CD4-positive, alpha-beta T cell treated with Interleukin-6 at 100 ng/mL for 8 hours (primary cell): ENCODE measurements around the gene EVI5L.
"Not testable (repeated sequence)": the region's sequence is repeated elsewhere in the genome, so short reads cannot be mapped to it uniquely, and the experiment has no call there.

Source experiments
- DNase-seq: peaks from one replicate; pipeline ENCODE4 v3.0.0-alpha.2; 2020; ENCODE audit warnings: mixed read lengths, low spot score

The EVI5L gene

DNA sequence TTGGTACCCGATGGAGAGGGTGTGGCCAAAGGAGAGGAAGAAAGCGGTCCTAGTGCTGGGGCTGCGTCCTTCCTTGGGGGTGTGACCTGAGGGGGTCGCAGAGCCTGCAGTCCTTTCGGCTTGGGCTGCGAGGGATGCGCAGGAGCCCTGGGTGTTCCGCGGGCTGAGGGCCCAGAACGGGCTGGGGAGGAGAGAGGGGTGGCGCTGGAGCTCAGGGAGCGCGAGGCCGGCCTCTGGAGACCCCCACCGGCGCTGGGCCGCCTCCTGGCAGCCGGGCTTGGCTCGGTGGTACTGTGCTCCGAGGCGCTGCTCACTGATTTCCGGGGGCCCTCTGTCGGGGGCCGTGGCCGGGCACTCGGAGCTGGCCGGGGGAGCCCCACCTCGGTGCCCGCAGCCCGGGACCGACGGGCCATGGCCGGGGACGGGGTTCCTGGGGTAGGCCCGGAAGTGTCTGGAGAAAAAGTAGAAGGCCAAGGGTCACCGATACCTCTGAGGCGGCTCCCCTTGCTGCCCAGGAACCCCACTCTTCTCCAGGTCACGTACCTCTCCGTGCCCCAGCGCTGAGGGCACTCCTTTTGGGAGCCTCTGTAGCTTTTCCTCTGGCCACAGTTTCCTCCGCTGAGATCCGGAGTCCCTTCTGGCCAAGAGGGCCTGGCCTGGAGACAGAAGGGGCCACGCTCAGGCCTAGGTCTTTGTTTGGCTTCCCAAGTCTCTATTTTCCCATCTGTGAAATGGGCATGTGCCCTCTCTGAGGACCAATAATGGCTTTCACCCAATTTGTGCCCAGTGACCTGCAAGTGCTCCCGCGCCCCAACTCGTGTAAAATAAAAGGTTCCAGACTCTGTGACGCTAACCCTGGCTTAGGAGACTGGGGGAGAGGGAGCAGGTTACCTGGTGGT is 42.5 kb downstream of the EVI5L start:
- no peak for DNase-seq

DNA sequence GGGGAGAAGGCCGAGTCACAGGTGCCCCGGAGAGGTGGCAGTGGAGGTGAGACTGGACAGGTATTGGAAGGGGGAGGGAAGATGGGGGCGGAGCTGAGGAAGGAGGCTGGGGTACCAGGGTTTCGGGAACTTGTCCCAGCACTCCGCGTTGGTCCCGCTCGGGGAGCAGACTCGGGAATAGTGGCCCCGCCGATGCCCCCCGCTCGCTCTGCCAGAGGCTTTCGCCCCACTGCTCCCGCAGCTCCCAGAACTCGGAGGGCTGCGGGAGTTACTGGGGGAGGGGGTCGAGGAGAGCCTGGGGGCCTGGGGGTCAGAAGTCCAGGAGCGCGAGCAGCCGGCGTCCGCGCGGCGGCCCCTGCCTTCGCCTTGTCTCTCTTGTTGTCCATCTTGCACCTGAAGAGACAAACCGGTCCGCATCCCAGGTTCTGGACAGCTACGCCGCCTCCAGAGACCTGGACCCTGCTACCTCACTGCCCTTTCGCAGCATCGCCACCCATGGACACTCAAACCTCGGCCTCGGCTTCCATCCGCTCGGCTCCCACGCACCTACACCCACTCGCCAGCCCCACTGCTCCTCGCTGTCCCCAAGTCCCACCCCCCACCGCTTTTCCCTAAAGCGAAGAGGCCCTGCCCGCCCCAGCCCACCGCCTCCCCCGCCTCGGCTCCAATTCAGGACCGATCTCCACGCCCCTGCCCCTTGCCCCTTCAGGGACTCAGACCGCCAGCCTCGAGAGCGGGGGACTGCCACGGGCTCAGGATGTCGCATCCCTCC is 43.5 kb downstream of the EVI5L start:
- no peak for DNase-seq

DNA sequence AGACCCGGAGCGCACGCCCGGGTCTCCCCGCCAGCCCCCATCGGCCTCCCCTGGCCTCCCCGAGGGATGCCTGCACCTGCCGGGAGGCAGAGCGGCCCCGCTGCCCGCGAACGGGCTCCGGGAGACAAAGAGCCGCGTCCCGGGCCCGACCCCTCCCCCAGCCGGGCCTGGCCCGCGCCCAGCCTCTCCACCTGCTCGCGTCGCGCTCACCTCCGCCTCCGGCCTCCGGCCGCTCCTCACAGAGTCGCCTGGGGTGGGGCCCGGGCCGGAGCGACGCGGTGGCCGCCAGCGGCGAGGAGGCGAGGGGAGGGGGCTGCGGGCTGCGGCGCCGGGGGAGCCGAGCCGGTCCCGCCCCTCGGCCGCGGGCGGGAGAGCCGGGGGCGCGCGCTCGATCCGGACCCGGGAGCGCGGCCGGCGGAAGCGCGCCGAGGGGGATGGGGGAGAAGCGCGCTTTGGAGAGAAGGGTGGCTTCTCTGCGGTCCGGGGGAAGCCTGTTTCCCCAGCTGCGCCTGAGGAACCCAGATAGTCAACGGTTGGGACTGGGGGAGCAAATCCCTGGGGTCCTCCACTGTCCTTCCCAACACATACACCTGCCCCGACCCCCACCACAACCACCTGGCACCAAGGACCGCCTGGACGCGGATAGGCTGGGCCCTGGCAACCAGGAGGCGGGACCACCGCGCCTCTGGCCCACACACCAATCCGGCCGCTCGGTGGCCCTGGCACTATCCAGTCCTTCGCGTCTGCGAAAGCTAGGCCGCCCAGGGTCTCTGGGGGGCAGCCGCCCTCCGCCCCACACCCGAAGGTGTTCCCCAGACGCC is 44.3 kb downstream of the EVI5L start, which contains the start of gene PRR36:
Gene PRR36 (minus strand): TSS at position 315 of the 821 bp plus-strand sequence. CDS start 701 bp downstream, outside the sequence.
- DNase-seq, result no peak

DNA sequence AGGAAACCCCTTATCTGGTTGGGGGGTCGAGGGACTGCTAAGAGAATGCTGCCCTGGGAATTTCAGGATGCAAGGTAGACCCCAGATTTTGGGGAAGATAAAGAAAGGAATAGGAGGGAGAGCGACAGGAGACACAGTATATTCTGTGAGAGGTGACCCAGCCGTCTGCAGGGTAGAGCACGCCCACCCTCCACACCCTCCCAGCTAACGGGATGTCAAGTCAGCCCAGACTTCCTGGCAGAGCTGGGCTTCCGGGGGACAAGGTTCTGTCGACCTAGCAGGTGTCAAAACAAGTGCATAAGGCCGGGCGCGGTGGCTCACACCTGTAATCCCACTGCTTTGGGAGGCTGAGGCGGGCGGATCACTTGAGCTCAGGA is 44.9 kb downstream of the EVI5L start:
- no peak for DNase-seq

DNA sequence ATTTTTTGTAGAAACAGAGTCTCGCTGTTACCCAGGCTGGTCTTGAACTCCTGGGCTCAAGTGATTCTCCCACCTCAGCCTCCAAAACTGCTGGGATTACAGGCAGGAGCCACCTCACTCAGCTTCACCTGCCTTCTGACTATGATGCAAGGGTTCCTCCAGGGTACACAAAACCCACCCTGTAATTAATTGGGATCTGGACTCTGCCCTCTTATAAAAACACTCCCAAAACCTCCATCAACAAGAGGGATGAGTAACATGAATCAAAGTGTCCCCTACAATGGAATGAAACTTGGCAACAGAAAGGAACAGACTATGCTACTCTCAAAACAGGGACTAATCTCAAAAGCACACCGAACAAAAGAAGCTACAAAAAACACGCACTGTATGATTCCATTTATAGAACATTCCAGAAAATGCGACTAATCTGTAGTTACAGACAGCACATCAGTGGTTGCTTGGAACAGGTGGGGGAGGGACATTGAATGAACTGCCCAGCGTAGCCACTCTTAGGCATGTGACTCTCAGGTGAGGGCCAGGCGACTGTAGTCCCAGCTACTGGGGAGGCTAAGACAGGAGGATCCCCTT is 47.3 kb downstream of the EVI5L start:
- DNase-seq, result no peak

DNA sequence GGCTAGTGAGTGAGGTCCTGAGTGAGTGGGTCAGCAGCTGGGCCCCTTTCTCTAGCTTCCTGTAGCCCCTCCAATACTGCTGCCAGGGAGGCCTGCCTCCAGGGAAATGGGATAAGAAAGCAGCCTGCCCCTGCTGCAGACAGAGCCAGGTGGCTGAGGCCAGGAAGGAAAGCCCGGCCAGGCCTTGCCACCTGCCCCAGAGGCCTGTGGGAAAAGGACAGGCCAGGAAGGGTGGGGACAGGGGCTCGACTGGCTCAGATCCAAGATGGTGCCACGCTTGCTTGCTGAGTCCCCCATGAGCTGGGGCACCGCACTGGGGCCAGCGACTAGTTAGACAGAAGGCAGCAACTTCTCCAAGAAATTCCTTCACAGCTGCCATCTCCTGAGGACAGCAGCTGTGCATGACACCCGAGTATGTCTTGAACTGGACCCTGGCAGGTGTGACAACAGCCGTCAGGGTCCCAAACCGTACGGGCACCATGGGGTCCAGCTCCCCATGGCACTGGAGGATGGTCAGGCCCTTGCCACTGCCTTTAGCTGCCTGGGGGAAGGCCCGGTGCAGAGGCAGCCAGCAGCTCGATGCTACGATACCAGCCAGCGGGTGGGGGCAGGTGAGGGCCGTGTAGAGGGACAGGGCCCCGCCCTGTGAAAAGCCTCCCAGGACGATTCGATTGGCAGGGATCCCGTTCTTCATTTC is 49.2 kb downstream of the EVI5L start:
- no peak for DNase-seq

DNA sequence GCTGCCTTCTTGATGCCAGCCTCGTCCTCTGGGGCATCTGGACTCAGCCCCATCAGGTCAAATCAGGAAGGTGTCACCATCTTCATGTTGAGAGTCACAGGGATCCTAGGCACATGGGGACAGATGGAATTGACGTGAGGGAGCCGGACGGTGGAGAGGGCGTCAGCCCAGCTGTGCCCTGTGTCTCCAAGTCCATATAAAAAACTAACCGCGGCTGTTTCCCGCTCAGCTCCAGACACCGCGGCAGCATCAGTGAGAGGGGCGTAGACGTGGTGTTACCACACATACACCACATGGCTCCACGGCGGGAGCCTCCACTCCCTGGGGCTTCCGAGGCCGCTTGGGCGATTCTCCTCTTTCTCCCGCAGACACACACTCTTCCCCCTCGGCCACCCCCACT is 49.8 kb downstream of the EVI5L start:
- no peak for DNase-seq

DNA sequence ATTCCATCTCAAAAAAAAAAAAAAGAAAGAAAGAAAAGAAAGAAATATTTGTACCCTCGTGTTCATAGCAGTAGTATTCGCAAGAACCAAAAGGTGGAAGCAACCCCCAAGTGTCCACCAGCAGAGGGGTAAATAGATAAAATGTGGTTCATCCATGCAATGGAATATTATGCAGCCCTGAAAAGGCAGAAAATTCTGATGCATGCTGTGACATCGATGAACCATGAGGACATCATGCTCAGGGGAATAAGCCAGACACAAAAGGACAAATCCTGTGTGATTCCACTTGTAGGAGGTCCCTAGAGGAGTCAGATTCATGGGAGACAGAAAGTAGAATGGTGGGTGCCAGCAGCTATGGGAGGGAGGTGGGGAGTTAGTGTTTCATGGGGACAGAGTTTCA is 51.9 kb downstream of the EVI5L start:
- DNase-seq, result no peak

DNA sequence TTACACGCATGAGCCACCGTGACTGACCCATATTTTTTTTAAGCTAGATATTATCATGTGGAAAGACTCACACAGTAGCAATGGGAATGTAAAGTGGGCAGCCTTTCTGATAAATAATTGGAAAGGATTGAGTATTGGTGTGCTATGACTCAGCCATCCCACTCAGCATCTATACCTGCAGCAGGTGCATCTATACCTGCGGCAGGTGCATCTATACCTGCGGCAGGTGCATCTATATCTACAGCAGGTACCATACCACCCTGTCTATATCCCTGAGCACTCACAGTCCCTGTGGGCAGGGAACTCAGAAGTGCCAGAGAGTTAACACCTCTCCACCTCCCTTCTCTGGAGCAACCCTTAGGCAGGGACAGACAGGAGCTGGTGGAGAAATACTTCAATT is 53.1 kb downstream of the EVI5L start:
- DNase-seq, result no peak

DNA sequence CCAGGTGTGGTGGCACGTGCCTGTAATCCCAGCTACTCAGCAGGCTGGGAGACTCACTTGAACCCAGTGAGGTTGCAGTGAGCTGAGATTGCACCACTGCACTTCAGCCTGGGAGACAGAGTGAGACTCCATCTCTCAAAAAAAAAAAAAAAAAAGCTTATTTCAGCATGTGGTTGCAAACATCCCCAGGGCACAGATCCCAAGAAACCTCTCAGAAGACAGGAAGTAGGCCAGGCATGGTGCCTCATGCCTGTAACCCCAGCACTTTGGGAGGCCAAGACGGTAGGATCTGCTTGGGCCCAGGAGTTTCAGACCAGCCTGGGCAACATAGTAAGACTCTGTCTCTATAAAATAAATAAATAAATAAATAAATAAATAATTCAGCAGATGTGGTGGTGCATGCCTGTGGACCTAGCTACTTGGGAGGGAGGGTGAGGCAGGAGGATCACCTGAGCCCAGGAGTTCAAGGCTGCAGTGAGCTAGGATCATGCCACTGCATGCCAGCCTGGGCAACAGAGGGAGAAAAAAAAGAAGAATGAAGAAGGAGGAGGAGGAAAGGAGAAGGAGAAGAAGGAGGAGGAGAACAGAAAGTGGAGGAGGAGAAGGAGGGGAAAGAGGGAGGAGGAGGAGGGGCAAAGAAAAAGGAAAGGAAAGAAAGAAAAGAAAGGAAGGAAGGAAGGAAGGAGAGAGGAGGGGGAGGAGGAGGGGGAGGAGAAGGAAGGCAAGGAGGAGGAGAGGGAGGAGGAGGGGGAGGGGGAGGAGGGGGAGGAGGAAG is 54.0 kb downstream of the EVI5L start:
- no peak for DNase-seq

DNA sequence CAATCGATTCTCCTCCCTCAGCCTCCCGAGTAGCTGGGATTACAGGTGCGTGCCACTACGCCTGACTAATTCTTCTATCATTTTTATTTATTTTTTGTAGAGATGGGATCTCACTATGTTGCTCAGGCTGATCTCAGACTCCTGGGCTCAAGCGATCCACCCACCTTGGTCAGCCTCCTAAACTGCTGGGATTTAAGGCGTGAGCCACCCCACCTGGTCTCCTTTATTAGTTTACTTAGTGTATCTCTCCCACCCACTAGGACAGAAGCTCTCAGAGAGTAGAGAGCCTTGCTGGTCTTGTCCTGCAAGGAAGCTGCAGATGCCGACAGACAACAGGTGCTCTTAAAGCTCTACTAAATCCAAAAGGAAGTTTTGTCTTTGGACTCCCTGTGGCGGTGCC is 55.8 kb downstream of the EVI5L start:
- no peak for DNase-seq

DNA sequence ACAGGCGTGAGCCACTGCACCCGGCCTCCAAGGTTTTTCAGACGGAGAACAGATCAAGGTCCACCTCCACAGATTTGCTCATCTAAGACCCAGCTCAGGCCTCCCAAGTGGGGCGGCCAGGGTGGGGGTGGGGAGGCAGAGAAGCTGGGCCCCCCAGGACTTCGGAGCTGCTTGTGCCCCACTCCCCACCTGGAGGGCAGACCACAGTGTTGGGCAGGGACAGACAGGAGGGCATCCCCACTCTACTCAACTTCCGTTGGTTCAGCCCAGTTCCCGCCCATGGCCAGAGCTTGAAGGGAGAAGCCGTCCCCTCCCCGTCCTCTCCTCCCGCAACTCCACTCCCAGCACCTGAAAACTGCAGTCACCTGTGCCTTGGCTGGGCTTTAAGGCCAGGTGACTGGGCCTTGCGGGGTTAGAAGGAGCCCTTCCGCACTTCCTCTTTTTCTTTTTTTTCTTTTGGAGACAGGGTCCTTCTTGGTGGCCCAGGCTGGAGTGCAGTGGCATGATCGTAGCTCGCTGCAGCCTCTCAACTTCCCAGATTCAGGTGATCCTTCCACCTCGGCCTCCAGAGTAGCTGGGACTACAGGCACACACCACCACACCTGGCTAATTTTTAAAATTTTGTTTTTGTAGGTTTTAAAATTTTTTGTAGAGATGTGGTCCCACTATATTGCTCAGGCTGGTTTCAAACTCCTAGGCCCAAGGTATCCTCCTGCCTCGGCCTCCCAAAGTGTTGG is 57.6 kb downstream of the EVI5L start:
- DNase-seq, result no peak

DNA sequence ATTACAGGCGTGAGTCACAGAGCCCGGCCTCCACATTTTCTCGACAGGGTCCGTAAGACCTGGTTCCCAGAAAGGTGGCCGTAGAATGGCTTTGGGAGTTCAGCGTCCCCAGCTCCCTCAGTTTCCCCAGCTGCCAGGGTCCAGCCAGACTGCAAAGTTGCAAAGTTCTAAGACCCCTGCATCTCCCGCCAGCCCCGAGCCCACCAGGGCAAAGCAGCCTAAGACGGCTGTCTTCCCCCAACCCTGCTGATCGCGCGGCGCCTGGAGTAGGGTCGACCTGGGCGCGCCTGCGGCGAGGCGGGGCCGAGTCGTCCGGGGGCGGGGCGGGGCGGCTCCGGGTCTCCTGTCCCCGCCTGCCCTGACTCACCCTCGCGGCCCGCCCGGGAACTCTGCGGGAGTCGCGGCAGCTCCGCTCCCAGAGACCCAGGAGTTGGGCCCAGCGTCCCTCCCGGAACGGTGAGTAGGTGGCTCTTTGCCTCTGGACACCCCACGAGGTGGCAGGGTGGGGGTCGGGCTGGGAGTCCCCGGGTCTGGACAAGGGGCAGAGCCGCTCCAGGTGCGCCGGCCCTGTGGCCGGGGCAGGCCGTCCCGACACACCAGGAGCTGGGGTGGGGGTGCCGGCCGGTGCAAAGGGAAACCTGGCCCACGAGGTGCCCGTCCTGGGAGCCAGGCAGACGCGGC is 58.3 kb downstream of the EVI5L start, which contains the start of gene LRRC8E:
Gene LRRC8E (plus strand): TSS at position 366 of the 681 bp plus-strand sequence. CDS start 7,094 bp downstream, outside the sequence.
- no peak for DNase-seq

DNA sequence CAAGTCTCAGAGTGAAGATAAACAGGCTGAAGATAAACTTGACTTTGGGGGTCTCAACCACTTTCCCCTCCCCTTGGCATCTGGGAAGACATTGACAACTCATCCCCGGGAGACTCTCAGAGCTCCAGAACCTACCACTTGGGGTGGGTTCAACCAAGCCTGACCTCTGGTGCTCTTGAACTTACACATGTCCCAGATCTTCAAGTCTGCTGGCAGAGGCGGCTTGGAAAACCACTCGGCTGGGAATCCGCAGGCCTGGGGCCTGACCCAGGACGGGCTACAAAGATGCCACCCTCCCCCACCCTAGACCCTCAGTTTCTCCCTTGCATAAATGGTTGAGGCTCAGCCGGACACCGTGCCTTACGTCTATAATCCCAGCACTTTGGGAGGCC is 58.8 kb downstream of the EVI5L start:
- DNase-seq, result no peak

DNA sequence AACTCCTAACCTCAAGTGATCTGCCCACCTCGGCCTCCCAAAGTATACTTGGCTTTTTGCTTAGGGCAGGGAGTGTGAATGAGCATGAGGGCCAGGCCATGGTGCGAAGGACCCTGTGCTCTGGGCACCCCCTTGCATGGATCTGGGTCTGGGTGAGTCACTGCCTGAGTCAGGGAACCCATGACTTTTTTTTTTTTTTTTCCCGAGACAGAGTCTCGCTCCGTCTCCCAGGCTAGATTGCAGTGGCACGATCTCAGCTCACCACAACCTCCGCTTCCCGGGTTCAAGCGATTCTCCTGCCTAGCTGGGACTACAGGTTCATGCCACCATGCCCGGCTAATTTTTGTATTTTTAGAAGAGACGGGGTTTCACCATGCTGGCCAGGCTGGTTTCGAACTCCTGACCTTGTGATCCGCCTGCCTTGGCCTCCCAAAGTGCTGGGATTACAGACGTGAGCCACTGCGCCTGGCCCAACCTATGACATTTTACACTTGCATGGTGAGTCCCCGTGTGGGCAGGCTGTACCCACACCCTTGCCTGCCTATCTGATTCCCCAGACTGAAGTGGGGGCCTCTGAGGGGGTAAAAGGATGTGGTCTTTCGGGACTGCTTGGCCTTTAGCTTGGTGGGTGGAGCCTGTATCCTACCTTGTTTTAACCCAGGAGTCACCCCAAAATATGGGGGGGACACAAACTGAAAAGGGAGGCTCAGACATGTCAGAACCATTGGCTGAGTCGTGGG is 63.5 kb downstream of the EVI5L start:
- not testable (repeated sequence) for DNase-seq

DNA sequence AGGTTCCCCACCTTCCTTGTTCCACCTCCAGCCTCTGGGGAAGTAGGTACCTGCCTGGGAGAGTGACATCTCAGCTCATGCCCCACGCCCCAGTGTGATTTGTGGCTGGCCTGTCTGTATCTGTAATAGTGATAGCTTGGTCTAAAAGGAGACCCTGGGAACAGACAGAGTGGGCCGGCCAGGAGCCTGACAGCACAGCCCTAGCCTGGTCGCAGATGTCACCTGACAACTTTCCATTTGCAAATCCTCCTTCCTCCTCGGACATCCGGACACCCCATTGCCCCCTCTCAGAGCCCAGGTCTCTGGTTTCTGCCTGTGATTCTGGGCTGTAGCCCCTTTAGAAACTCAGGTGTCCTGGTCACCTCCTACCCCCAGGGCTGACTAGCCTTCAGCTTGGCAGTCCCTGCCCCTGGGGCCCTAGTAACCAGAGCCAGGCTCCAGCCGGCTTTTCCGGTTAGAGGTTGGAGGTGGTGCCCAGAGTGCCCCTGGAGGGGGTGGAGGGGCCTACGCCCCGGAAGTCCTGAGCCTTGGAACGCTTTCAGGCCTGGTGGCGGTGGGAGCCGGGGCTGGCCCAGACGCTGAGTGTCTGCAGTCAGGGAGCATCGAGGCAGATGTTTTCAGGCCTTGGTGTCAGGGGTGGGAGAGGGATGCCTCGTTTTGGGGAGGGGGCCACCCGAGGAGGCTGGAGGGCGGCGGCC is 64.7 kb downstream of the EVI5L start:
- DNase-seq, result no peak

DNA sequence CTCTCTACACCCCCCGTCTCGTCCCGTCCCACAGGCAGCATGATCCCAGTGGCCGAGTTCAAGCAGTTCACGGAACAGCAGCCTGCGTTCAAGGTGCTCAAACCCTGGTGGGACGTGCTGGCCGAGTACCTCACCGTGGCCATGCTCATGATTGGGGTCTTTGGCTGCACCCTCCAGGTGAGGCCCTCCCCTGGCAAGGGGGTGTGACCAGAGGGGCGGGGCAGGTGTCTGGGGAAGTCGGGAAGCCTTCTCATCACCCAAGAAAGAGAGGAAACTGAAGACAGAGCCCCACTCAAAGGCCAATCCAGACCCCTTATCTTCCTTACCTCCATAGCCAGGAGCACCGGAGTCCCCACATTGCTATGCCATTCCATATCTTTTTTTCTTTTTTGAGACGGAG is 65.5 kb downstream of the EVI5L start:
- no peak for DNase-seq

DNA sequence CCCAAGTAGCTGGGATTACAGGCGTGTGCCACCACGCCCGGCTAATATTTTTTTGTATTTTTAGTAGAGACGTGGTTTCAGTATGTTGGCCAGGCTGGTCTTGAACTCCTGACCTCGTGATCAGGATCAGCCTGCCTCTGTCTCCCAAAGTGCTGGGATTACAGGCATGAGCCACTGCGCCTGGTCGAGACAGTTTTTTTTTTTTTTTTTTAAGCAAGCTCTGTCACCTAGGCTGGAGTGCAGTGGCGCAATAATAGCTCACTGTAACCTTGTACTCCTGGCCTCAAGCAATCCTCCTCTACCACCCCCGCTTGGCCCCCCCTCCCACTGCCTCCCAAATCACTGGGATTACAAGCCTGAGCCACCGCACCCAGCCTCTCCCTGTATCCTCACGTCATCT is 67.3 kb downstream of the EVI5L start:
- DNase-seq, result no peak
